Stimulated activated naive CD8-positive, alpha-beta T cell treated with anti-CD3 and anti-CD28 coated beads, Interleukin-15, Interleukin-2, amounts not matched to agents 100 U/mL and 50 U/mL, for 24 hours (primary cell): ENCODE results near the gene CTDSPL.

Experiments used
- ATAC-seq: fragments of 150-1000 bp; cut with Tn5 transposase; one replicate; pipeline ENCODE4 v1.10.0; 2021
- DNase-seq: peaks from one replicate; pipeline ENCODE4 v3.0.0; 2021

CTDSPL gene

DNA sequence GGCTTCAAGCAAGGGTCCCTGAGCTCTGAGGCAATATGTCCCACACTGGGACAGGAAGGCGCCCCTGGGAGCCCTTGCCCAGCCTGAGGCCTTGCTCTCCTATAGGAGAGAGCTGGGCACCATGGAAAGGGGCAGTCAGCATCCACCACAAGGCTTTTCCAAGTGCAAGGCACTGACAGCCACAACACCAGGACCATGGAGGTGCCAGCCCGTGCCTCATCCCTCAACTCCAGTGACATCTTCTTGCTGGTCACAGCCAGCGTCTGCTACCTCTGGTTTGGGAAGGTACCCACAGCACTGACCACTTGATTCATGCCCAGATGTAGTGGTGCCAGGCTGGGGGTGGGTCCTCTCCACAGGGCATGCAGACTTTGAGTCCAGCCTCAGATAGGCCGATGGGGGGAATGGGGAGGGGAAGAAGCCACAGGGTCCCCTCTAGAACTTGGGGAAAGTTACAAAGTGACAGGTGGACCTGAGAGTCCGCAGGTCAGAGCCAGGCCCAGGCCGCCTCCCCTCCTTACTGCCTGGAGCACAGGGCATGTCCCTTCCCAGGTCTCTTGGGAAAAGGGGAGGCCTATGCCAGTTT, 140.7 kb downstream of the CTDSPL start:
- ATAC-seq, result no peak
- DNase-seq, result no peak

DNA sequence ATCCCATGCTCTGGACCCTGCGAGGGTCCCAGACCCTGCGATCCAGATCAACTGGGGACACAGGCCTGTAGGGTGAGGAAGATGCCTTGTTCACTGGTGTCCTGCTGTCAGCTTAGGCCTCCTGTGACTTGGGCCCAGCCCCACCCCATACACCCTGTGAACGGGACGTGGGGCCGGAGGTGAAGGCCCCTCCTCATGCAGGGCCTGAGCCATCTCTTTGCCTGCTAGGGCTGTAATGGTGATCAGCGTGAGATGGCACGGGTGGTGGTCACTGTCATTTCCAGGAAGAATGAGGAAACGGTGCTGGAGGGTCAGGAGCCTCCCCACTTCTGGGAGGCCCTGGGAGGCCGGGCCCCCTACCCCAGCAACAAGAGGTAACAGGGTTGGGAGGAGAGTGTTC, 141.3 kb downstream of the CTDSPL start:
- no peak for ATAC-seq
- DNase-seq, result no peak

- DNase-seq (peak; percentile 71), ATAC-seq (peak; percentile 29)
These were observed 141.7 kb downstream of the CTDSPL start for GRCh38 chr3:38003371-38003816.

- ATAC-seq, result no peak
- no peak for DNase-seq
These were observed 142.2 kb downstream of the CTDSPL start for GRCh38 chr3:38003817-38004414.

DNA sequence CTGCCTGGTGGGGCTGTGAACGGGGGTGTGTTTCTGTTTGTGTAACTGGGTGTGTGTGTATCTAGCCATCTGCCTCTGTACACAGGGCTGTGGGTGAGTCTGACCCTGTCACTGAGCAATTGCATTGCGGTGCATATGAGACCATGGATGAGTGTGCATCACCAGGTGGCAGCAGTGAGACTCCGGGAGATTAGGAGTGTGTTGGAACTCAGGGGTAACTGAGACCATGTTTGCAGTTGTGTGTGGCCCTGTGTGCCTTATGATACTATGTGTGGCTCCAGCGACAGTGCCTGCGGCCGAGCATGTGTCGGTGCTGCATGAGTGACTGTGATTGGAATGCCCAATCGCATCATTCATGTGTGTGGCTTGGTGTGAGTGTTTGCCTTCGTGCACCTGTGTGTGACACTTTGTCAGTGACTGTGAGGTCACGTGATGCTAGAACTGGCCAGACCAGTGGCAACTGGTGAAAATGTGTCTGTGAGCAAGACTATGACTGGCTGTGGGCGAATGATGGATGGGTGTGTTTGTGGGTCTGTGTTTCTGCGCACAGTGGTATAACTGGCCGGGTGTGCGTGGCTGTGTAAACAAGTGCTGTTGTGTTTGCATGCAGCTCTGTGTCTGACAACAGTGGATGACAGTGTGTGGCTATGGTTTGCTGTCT, 142.9 kb downstream of the CTDSPL start:
- peak; percentile 53 for DNase-seq
- ATAC-seq, result peak; percentile 51

DNA sequence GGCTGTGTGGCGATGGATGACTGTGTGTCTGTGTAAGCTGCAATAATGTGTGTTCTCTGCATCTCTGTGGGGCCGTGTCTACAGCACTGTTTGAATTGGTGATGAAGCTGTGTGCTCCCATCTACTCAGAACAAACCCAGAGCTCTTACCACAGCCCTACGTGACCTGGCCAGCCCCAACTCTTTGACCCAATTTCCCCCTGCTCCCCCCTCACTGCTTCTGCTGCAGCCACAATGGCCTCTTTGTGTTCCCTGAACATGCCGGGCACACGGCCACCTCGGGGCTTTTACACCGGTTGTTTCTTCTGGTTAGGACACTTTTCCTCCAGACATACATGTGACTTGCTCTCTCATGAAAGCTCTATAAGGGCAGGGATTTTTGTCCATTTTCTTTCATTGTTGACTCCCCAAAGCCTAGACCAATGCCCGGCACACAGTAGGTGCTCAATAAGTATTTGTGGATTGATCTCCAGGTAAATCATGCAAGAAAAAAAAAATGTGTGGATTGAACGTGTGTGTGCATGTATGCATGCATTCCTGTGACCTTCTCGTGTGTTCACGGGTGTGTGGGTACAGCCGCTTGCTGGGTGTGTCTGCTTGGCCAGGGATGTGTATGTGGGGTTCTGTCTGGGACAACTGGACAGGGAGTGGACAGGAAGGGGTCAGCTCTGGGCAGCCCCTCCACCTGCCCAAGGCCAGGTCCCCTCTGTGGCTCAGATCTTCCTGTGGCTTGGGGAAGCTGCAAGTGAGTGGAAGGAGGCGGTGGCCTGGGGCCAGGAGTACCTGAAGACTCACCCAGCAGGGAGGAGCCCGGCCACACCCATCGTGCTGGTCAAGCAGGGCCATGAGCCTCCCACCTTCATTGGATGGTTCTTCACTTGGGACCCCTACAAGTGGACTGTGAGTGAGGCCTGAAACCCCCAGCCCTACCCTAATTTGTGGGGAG, 143.7 kb downstream of the CTDSPL start:
- ATAC-seq (no peak), DNase-seq (no peak)

DNA sequence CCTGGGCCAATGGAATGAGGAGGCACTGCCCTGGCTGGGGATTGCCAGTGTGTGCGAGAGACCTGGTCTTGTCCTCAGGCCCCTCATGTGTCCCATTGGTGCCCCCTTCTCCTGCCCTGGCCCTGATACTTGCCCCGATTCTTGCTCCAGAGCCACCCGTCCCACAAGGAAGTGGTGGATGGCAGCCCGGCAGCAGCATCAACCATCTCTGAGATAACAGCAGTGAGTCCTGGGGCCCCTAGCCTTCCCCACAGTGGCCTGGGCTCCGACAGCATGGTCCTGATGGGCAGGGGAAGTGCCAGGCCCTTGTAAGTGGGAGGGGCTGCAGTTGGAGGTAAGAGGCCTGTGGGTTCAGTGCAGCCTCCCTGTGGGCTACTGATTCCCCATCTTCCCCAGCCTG, 144.4 kb downstream of the CTDSPL start:
- DNase-seq (no peak), ATAC-seq (no peak)

DNA sequence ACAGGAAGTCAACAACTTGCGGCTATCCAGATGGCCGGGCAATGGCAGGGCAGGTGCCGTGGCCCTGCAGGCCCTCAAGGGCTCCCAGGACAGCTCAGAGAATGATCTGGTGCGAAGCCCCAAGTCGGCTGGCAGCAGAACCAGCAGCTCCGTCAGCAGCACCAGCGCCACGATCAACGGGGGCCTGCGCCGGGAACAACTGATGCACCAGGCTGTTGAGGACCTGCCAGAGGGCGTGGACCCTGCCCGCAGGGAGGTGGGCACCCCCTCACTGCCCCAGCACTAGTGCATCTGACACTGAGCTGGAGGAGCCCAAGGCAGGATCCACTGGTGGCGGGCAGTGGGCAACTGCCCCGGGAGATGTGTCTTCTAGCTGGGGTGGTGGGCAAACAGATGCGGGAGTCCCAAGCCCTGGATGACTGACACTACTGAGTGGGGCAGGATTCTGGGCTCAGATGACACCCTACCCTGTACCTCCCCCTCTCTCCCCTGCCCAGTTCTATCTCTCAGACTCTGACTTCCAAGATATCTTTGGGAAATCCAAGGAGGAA, 144.8 kb downstream of the CTDSPL start:
- no peak for DNase-seq
- no peak for ATAC-seq

DNA sequence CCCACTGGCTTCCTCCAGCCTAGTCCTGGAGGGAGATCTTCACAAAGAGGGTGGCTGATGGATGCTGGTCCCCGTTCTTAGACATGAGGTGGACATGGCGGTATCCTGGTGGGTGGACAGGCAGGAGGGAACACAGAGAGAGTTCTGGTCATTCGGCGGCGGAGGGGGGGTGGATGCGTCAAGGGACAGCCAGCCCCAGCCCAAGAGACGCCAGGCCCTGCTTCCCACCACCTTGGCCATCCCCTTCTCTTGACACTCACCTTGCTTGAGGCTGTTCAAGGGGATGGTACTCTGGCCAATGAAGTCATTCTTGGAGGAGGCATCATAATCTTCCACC, 146.0 kb downstream of the CTDSPL start:
- ATAC-seq, result no peak
- no peak for DNase-seq

GRCh38 chr3:38008191-38008701, 146.6 kb downstream of the CTDSPL start:
- ATAC-seq (no peak), DNase-seq (no peak)

DNA sequence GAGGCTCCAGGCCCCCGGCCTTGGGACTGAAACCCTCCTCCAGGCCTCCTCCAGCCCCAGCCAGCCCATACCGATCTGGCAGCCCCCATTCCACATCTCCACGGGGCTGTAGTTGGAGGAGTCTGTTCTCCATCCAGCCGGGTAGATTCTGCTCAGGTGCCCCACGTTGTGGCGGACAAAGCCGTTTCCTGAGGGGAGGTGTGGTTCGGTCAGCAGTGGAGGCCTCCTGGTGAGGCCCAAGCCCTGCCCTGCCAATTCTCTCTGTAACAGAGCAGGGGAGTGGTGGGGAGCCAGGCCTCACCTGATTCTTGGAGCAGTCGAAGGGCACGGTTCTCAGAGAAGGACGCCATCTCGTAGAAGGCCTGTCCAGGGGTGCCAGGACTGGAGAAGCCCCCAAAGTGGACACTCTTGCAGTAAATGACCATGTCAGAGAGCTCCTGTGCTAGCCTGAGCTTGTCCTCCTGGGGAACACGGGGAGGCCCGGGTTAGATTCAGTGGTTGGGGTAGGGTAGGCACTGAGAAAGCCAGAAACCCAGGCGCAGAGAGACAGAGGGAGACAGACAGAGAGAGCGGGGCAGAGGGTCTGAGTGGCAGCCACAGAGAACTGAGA, 147.4 kb downstream of the CTDSPL start:
- DNase-seq (no peak), ATAC-seq (no peak)

DNA sequence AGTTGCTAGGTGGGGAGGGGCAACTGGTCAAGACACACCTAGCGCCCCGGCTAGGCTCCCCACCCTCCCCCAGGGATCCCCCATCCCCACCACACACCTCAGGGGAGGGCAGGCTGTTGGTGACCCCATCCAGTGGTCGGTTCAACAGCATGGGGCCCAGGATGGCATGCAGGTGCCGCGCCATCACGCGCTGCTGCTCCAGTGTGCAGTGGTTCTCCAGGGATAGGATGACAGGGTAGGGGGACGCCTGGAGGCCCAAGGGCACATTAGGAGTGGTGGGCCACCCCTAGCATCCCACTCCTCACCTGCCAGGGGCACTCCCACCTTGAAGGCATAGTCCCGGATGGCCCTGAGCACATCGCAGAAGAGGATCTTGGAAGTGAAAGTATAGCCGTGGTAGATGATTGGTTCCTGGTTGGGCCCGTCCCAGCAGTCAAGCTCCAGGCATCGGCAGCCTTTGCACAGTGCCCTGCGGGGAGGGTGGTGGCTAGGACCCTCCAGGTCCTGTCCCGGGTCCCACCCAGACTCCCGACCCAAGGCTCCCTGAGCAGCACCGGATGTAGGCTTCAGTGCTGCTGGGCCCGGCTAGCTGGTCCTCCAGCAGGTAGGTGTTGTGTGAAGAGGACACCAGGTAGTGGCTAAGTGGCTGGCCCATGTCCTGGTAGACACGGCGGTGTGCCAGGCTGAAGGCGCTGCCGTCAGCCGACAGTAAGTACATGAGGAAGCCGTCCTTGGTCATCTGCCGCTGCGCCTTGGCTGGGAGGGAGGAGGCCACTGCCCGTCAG, 148.3 kb downstream of the CTDSPL start:
- ATAC-seq, result no peak

DNA sequence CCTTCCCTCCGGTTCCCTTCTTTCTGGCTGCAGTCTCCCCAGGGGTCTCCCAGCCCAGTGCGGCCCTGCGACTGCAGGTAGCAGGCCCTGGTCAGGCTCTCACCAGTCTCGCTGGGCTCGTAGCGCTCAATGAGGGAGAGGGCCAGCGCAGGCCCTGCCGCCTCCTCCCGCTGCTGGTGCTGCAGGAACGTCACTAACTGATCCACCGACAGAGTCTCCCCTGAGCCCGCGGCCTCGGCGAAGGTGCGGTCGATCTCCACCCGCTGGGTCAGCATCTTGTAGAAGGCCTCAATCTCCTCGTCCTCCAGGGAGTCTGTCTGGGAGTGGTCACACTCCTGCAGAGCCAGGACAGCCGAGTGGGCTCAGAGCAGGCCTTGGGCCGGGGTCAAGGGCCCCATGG, 149.4 kb downstream of the CTDSPL start:
- ATAC-seq, result no peak
- DNase-seq, result no peak

More for the DNA sequence above, 148.3 kb downstream of the CTDSPL start:
- no peak for DNase-seq

DNA sequence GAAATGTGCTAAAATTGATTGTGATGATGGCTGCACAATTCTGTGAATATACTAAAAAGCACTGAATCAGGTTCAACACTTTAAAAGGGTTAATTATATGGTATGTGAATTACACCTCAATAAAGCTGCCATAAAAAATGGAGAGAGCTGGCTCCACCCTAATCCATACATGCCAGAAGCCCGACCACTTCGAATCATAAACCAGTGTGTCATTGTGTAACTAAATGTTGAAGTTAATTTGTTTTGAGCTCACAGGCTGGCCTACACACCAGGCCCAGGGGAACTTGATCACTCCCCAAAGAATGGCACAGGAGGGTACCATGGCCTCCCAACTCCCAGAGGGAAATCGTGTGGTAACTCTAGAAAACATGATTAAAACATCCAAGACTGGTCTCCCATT, 153.8 kb downstream of the CTDSPL start:
- no peak for DNase-seq
- ATAC-seq, result no peak

DNA sequence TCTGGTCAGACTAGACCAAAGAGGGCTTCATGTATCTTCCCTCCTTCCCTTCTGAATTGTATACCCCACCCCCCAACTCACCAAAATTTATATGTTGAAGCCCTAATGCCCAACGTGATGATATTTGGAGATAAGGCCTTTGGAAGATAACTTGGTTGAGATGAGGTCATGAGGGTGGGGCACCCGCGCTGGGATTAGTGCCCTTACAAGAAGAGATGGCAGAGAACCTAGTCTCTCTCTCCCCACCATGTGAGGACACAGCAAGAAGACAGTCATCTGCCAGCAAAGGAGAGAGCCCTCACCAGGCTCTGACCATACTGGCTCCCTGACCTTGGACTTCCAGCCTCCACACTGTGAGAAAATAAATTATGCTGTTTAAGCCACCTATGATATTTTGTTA, 154.3 kb downstream of the CTDSPL start:
- DNase-seq (no peak), ATAC-seq (no peak)

DNA sequence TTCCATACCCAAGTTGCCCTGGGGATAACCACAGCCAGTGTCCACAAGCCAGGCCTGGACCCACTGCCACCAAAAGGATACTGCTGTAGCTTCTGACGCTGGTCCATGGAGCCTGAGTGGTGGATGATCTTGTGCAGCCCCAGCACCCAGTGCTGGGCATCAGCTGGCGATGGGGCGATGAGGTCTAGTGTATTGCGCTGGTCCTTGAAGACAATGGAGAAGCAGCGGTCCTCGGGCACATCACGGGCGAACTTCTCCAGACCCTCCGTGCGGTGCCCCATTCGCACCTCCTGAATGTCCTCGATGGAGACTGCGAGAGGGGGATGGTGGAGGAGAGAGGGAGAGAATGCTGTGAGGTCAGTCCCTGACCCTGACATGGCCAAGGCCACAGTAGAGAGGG, 154.7 kb downstream of the CTDSPL start:
- no peak for ATAC-seq
- DNase-seq, result no peak

- DNase-seq (no peak), ATAC-seq (no peak)
These were observed 155.3 kb downstream of the CTDSPL start for GRCh38 chr3:38016847-38017444.

- DNase-seq, result no peak
- ATAC-seq, result no peak
These were observed 156.0 kb downstream of the CTDSPL start for GRCh38 chr3:38017445-38018295.
